Fibroblast of lung (primary cell): ENCODE measurements around the gene HLA-DOA. TPM values are rescaled to one million over a fixed set of nuclear protein-coding genes. Genes with fewer than 3 reads are reported as not detected.
A peak's percentile ranks its signal among the peaks of the same experiment; 100 is the strongest.

Experiments
- DNase-seq, 2 donors: peaks; one replicate each; pipeline versions ENCODE4 v3.0.0 to v3.0.0-alpha.2; 2010; ENCODE audit warnings: low read depth in 2 of 2
- H2AFZ ChIP-seq: 2 replicates; pipeline ENCODE4 v1.5.1; 2012; ENCODE audit warnings: low read length, control low read depth, inconsistent platforms
- H3K27ac ChIP-seq: 2 replicates; pipeline ENCODE4 v1.5.1; 2011; ENCODE audit warnings: low read length, control low read depth; ENCODE audit not compliant: insufficient read depth
- H3K27me3 ChIP-seq: 2 replicates; pipeline ENCODE4 v1.5.1; 2011; ENCODE audit warnings: mild to moderate bottlenecking, low read length; ENCODE audit not compliant: control insufficient read depth, insufficient read depth
- H3K36me3 ChIP-seq: 2 replicates; pipeline ENCODE4 v1.5.1; 2011; ENCODE audit warnings: low read length; ENCODE audit not compliant: control insufficient read depth, insufficient read depth
- H3K4me1 ChIP-seq: 2 replicates; pipeline ENCODE4 v1.5.1; 2011; ENCODE audit warnings: low read length; ENCODE audit not compliant: control insufficient read depth, insufficient read depth; ENCODE audit errors: extremely low read depth
- H3K4me2 ChIP-seq: 2 replicates; pipeline ENCODE4 v1.5.1; 2011; ENCODE audit warnings: low read length, control low read depth; ENCODE audit not compliant: insufficient read depth; ENCODE audit errors: extremely low read depth
- H3K4me3 ChIP-seq, 4 experiments: fragments of 200-600 bp in 1 of 4; sonication (generic) in 1 of 4; replicated peaks in 1 of 4; 2 replicates each; pipeline ENCODE4 v1.5.1; 2011 to 2016; ENCODE audit warnings: low read length in 4 of 4, low read depth in 3 of 4, mild to moderate bottlenecking in 3 of 4, control low read depth in 2 of 4, inconsistent platforms in 1 of 4, mixed read lengths in 1 of 4; ENCODE audit not compliant: insufficient read depth in 1 of 4; ENCODE audit errors: control extremely low read depth in 1 of 4
- H3K79me2 ChIP-seq: 2 replicates; pipeline ENCODE4 v1.5.1; 2012; ENCODE audit warnings: mild to moderate bottlenecking, low read length, inconsistent platforms; ENCODE audit not compliant: control insufficient read depth, insufficient read depth
- H3K9ac ChIP-seq: 2 replicates; pipeline ENCODE4 v1.5.1; 2011; ENCODE audit warnings: mild to moderate bottlenecking, low read length, control low read depth; ENCODE audit not compliant: insufficient read depth
- H3K9me3 ChIP-seq: 2 replicates; pipeline ENCODE4 v1.5.1; 2012; ENCODE audit warnings: low read depth, low read length; ENCODE audit not compliant: control insufficient read depth, insufficient read depth
- H4K20me1 ChIP-seq: 2 replicates; pipeline ENCODE4 v1.5.1; 2011; ENCODE audit warnings: low read length; ENCODE audit not compliant: control insufficient read depth, insufficient read depth; ENCODE audit errors: extremely low read depth
- CTCF ChIP-seq, 2 donors: IDR thresholded peaks in 1 of 2; conservative IDR thresholded peaks in 1 of 2; 1 replicate in 1 of 2; 2 replicates in 1 of 2; pipeline ENCODE4 v1.5.1; 2011 to 2012; ENCODE audit warnings: low read length in 2 of 2, control low read depth in 1 of 2, inconsistent platforms in 1 of 2, low read depth in 1 of 2, mild to moderate bottlenecking in 1 of 2
- EZH2 ChIP-seq: IDR thresholded peaks from 2 replicates; pipeline ENCODE4 v1.5.1; 2012; ENCODE audit warnings: low read length, control low read depth, mild to moderate bottlenecking; ENCODE audit errors: missing control alignments
- polyA plus RNA-seq, 2 donors: library from polyadenylated mRNA; depleted of rRNA in 1 of 2; stranded (reverse) in 1 of 2; unstranded in 1 of 2; fragments of >200 nt; gene quantifications; 2 replicates each; pipeline ENCODE4 v1.2.1, GENCODE V29; 2011 to 2012; ENCODE audit warnings: missing spikeins in 1 of 2
- total RNA-seq: library from RNA; depleted of rRNA; stranded (reverse); fragments of >200 nt; gene quantifications from 2 replicates; pipeline ENCODE4 v1.2.1, GENCODE V29; 2014

The HLA-DOA gene
- total and polyA plus RNA-seq, 2 donors (not counting 1 experiment from before 2014, with no cell fraction given) = not detected

DNA sequence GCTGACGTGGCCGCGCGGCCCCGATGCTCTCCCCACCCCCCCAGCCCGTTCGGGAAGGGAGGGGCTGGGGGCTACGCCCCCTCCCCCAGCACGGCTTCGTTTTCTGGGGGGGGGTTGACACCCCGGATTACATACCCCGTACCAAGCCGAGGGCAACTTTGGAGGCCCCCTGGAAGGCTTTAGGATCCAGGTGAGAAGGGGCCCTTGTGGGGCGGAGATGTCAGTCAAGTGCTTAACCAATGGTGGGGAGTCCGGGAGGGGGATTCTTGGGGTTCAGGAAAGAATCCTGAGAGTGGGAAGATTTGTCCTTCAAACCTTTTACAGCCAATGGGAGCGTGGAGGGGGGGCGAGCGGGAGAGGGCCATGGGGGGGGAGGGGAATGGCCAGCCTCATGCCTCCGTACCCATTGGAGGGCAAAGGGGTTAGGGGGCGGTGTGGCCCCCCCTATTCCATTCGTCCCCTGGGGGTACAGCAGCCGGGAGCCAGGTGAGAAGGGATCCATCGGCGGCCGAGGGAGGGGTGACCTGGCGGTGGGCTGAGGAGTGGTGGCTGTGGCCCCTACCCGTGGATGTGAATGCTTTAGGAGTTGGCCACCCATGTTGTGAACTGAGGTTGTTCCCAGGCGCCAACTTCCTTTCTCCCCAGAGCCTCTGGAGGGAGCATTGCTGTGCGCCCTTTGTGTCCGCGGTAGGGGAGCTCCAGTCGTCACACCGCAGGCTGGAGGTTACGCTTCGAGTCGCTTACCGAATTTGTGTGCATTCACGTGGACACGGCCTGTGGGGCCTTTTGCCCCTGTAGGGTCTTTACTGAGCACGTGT lies 40.3 kb downstream of the HLA-DOA start:
- Histone ChIP-seq H2AFZ (no peak overlapping the region), H3K4me1 (peaks cover 13% of the 10 kb centered on the region), H3K4me3 (peak overlapping the region; percentile 72 to 85 (median 76)), H3K9ac (peak overlapping the region; percentile 97), H3K9me3 (no peaks in the 10 kb centered on the region), H3K36me3 (peaks cover 10% of the 10 kb centered on the region), H3K4me2 (peak overlapping the region; percentile 92), H3K27me3 (no peaks in the 10 kb centered on the region), H3K79me2 (peaks cover 28% of the 10 kb centered on the region), H4K20me1 (peaks cover 7% of the 10 kb centered on the region), H3K27ac (peak overlapping the region; percentile 100)
- TF ChIP-seq CTCF (conservative IDR thresholded peaks at IDR 0.05 in 1 of 2, IDR thresholded peaks at IDR 0.05 in 1 of 2; ENCODE audit: low read depth in 1 of 2, low read length in 2 of 2) (peak; percentile 31 to 34), EZH2 (no peak)
- peak; percentile 80 to 89 for DNase-seq

DNA sequence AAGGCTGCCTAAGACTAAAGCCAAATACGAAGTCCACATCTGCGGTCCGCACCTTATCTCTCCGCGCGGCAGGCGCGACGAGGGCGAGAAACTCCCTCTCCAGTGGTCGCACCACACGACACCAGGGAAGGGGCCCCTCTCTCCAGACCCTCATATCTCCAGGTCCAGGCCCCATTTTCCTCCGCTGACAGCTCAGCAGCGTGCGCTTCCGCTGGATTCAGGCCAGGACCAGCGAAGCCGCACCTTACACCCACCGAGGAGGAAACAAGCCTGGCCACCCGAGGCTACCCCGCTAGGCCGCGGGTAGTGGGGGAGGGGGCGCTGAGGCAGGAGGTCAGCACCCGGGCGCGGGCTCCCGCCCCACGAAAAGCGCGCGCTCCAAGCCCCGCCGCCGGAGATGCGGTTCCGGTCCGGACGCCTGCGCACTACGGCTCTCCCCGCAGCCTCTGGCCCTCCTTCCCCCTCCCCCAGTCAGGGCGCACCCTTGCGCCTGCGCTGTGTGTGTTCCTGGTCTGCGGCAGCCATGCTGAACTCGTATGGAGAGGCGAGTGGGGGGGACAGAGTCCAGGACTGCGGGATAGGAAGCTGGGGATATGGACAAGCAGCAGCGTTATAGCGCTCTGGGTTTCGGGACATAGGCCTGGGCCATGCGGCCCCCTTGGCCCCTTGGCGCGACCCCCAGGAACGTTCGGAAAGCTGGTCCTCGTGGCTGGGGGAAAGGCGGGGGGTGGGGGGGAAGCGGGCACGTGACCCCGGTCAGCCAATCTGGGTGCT lies 41.1 kb downstream of the HLA-DOA start, which contains the start of gene BRD2:
BRD2 (plus strand) TSS at position 502 of the 774 bp plus-strand sequence. CDS start 4,305 bp downstream, outside the sequence.
- TF ChIP-seq EZH2 (no peak), CTCF (conservative IDR thresholded peaks at IDR 0.05 in 1 of 2, IDR thresholded peaks at IDR 0.05 in 1 of 2; ENCODE audit: low read depth in 1 of 2, low read length in 2 of 2) (no peak)
- peaks cover 13% of the 10 kb centered on the region for H3K4me1 ChIP-seq
- H3K36me3 ChIP-seq = peaks cover 8% of the 10 kb centered on the region
- peaks cover 21% of the 10 kb centered on the region for H3K79me2 ChIP-seq
- H3K9ac ChIP-seq = peak within 1 kb of the TSS; percentile 97
- H2AFZ ChIP-seq = peak within 1 kb of the TSS; percentile 71
- H4K20me1 ChIP-seq = peaks cover 7% of the 10 kb centered on the region
- H3K4me2 ChIP-seq = peak within 1 kb of the TSS; percentile 99
- H3K27me3 ChIP-seq = no peaks in the 10 kb centered on the region
- no peaks in the 10 kb centered on the region for H3K9me3 ChIP-seq
- peak within 1 kb of the TSS; percentile 73 to 85 (median 80) for H3K4me3 ChIP-seq
- peak; percentile 93 to 97 for DNase-seq
- peak within 1 kb of the TSS; percentile 100 for H3K27ac ChIP-seq
